ENCODE results near the gene MAPT.
"Not testable (repeated sequence)": the region's sequence is repeated elsewhere in the genome, so short reads cannot be mapped to it uniquely, and the experiment has no call there.

Gene MAPT

DNA sequence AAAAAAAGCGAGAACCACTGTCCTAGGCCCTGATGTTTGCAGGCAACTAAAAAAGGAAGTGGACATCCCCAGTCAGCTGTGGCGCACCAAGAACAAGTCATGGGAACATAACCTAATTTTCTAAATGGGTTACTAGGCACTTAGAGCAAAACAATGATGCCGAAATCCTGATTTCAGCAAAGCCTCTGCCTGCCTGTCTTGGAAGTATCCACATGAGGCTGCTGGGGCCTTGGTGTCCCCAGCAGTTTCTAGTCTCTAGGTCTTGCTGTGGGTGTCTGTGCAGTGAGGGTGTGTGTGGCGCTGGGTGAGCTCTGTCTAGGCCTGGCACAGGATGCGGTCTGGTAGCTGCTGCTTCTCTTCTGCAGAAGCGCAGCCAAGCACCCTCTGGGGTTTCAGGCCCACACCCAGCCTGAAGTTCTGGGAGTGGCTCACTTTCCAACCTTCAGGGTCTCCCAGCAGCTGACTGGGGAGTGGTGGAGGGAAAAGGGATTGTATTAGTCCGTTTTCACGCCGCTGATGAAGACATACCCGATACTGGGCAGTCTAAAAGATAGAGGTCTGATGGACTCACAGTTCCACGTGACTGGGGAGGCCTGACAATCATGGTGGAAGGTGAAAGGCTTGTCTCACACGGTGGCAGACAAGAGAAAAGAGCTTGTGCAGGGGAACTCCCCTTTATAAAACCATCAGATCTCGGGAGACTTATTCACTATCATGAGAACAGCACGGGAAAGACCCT, 125.8 kb downstream of the MAPT start:
- H3K4ac ChIP-seq (ENCODE audit: low read depth in 1 of 2, low read length in 2 of 2) = no peak overlapping the region
- H3K18ac ChIP-seq (ENCODE audit: low read depth in 1 of 2, low read length in 2 of 2) = no peak overlapping the region
- no peaks in the 10 kb centered on the region for H3K9me3 ChIP-seq (ENCODE audit: control insufficient read depth, low read length)
- no peak overlapping the region for H2AK5ac ChIP-seq (ENCODE audit: low read length, severe bottlenecking)
- no peak overlapping the region for H2BK12ac ChIP-seq (ENCODE audit: low read length in 2 of 2)
- no peak overlapping the region for H3K23ac ChIP-seq (ENCODE audit: low read length in 2 of 2)
- H3K36me3 ChIP-seq (ENCODE audit: control insufficient read depth in 1 of 2, insufficient read depth in 2 of 2, low read depth in 1 of 2, low read length in 2 of 2) = peaks cover 22 to 40% of the 10 kb centered on the region in 2 experiments
- no peak overlapping the region for H3K4me2 ChIP-seq (ENCODE audit: low read length, poor library complexity, severe bottlenecking)
- H2BK5ac ChIP-seq (ENCODE audit: low read depth, low read length, poor library complexity, severe bottlenecking) = no peak overlapping the region
- no peak overlapping the region for H4K91ac ChIP-seq (ENCODE audit: low read length)
- H3K4me3 ChIP-seq (ENCODE audit: insufficient read depth in 1 of 2, low read depth in 1 of 2, low read length in 2 of 2) = no peak overlapping the region
- no peak overlapping the region for H4K8ac ChIP-seq (ENCODE audit: low read length)
- no peak overlapping the region for H2BK15ac ChIP-seq (ENCODE audit: low read depth, poor library complexity, severe bottlenecking)
- no peak overlapping the region for H2BK120ac ChIP-seq (ENCODE audit: low read depth, low read length)
- 98% methylated on average over 12 of the region's 14 CpGs for WGBS
- no peaks in the 10 kb centered on the region for H3K27me3 ChIP-seq (ENCODE audit: control insufficient read depth in 1 of 2, insufficient read depth in 1 of 2, low read length in 2 of 2)
- H3K9ac ChIP-seq (ENCODE audit: low read length) = no peak overlapping the region
- H3K14ac ChIP-seq (ENCODE audit: low read length in 2 of 2) = no peak overlapping the region
- DNase-seq = no peak
- H3K4me1 ChIP-seq (ENCODE audit: control insufficient read depth, insufficient read depth, low read depth, low read length) = no peaks in the 10 kb centered on the region
- no peak overlapping the region for H2AFZ ChIP-seq (ENCODE audit: low read depth, low read length)
- H3K27ac ChIP-seq (ENCODE audit: low read length, poor library complexity, severe bottlenecking) = no peak overlapping the region
- no peaks in the 10 kb centered on the region for H3K79me1 ChIP-seq (replicated peaks; ENCODE audit: low read length, poor library complexity, severe bottlenecking)

- DNase-seq = no peak
- WGBS = 96% methylated on average over 12 of the region's 12 CpGs
- Histone ChIP-seq H4K91ac (ENCODE audit: low read length) (no peak overlapping the region), H3K4me1 (ENCODE audit: control insufficient read depth, insufficient read depth, low read depth, low read length) (peaks cover 4% of the 10 kb centered on the region), H4K8ac (ENCODE audit: low read length) (no peak overlapping the region), H3K27ac (ENCODE audit: low read length, poor library complexity, severe bottlenecking) (no peak overlapping the region), H2AK5ac (ENCODE audit: low read length, severe bottlenecking) (no peak overlapping the region), H2BK15ac (ENCODE audit: low read depth, poor library complexity, severe bottlenecking) (no peak overlapping the region), H3K4ac (ENCODE audit: low read depth in 1 of 2, low read length in 2 of 2) (no peak overlapping the region), H3K36me3 (ENCODE audit: control insufficient read depth in 1 of 2, insufficient read depth in 2 of 2, low read depth in 1 of 2, low read length in 2 of 2) (peaks cover 30 to 47% of the 10 kb centered on the region in 2 experiments), H2BK5ac (ENCODE audit: low read depth, low read length, poor library complexity, severe bottlenecking) (no peak overlapping the region), H3K4me2 (ENCODE audit: low read length, poor library complexity, severe bottlenecking) (no peak overlapping the region), H2BK12ac (ENCODE audit: low read length in 2 of 2) (no peak overlapping the region), H3K4me3 (ENCODE audit: insufficient read depth in 1 of 2, low read depth in 1 of 2, low read length in 2 of 2) (no peak overlapping the region), H3K27me3 (ENCODE audit: control insufficient read depth in 1 of 2, insufficient read depth in 1 of 2, low read length in 2 of 2) (no peaks in the 10 kb centered on the region), H3K14ac (ENCODE audit: low read length in 2 of 2) (no peak overlapping the region), H3K18ac (ENCODE audit: low read depth in 1 of 2, low read length in 2 of 2) (no peak overlapping the region), H3K79me1 (replicated peaks; ENCODE audit: low read length, poor library complexity, severe bottlenecking) (peaks cover 5% of the 10 kb centered on the region), H3K23ac (ENCODE audit: low read length in 2 of 2) (no peak overlapping the region), H3K9ac (ENCODE audit: low read length) (no peak overlapping the region), H3K9me3 (ENCODE audit: control insufficient read depth, low read length) (no peaks in the 10 kb centered on the region), H2AFZ (ENCODE audit: low read depth, low read length) (no peak overlapping the region), H2BK120ac (ENCODE audit: low read depth, low read length) (no peak overlapping the region)
These were observed 126.6 kb downstream of the MAPT start for GRCh38 chr17:46020998-46021397.

DNA sequence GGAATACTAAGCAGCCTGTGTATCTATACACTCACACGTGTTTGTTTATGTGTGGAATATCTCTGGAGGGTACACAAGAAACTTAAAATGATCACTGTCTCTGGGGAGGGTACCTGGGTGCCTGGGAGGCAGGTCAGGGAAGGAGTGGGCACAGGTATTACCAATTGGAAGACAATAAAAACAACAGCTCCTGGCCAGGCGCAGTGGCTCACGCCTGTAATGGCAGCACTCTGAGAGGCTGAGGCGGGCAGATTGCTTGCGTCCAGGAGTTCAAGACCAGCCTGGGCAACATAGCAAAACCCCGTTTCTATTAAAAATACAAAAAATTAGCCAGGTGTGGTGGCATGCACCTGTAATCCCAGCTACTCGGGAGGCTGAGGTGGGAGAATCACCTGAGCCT, 129.0 kb downstream of the MAPT start:
- not testable (repeated sequence) for H2BK5ac ChIP-seq (ENCODE audit: low read depth, low read length, poor library complexity, severe bottlenecking); H3K4me3 ChIP-seq (ENCODE audit: insufficient read depth in 1 of 2, low read depth in 1 of 2, low read length in 2 of 2); H4K8ac ChIP-seq (ENCODE audit: low read length); H3K9me3 ChIP-seq (ENCODE audit: control insufficient read depth, low read length); H2AK5ac ChIP-seq (ENCODE audit: low read length, severe bottlenecking); H3K4ac ChIP-seq (ENCODE audit: low read depth in 1 of 2, low read length in 2 of 2); H3K23ac ChIP-seq (ENCODE audit: low read length in 2 of 2); H3K14ac ChIP-seq (ENCODE audit: low read length in 2 of 2); H2BK120ac ChIP-seq (ENCODE audit: low read depth, low read length); H2AFZ ChIP-seq (ENCODE audit: low read depth, low read length); H3K27me3 ChIP-seq (ENCODE audit: control insufficient read depth in 1 of 2, insufficient read depth in 1 of 2, low read length in 2 of 2); H3K4me1 ChIP-seq (ENCODE audit: control insufficient read depth, insufficient read depth, low read depth, low read length); H4K91ac ChIP-seq (ENCODE audit: low read length); DNase-seq; H3K18ac ChIP-seq (ENCODE audit: low read depth in 1 of 2, low read length in 2 of 2); H3K9ac ChIP-seq (ENCODE audit: low read length); H3K27ac ChIP-seq (ENCODE audit: low read length, poor library complexity, severe bottlenecking); H2BK15ac ChIP-seq (ENCODE audit: low read depth, poor library complexity, severe bottlenecking); H3K4me2 ChIP-seq (ENCODE audit: low read length, poor library complexity, severe bottlenecking); H2BK12ac ChIP-seq (ENCODE audit: low read length in 2 of 2)
- Histone ChIP-seq H3K79me1 (replicated peaks; ENCODE audit: low read length, poor library complexity, severe bottlenecking) (peaks cover 12% of the 10 kb centered on the region), H3K36me3 (ENCODE audit: control insufficient read depth in 1 of 2, insufficient read depth in 2 of 2, low read depth in 1 of 2, low read length in 2 of 2) (peaks cover 53 to 67% of the 10 kb centered on the region in 2 experiments)
- 95% methylated on average over 7 of the region's 7 CpGs for WGBS

DNA sequence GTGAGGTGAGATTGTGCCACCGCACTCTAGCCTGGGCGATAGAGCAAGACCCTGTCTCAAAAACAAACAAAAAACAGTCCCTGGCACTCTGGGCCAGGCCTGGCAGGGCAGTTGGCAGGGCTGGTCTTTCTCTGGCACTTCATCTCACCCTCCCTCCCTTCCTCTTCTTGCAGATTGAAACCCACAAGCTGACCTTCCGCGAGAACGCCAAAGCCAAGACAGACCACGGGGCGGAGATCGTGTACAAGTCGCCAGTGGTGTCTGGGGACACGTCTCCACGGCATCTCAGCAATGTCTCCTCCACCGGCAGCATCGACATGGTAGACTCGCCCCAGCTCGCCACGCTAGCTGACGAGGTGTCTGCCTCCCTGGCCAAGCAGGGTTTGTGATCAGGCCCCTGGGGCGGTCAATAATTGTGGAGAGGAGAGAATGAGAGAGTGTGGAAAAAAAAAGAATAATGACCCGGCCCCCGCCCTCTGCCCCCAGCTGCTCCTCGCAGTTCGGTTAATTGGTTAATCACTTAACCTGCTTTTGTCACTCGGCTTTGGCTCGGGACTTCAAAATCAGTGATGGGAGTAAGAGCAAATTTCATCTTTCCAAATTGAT, 129.5 kb downstream of the MAPT start:
- Histone ChIP-seq H2BK15ac (ENCODE audit: low read depth, poor library complexity, severe bottlenecking) (no peak overlapping the region), H3K4me1 (ENCODE audit: control insufficient read depth, insufficient read depth, low read depth, low read length) (peaks cover 4% of the 10 kb centered on the region), H2BK12ac (ENCODE audit: low read length in 2 of 2) (no peak overlapping the region), H3K4me2 (ENCODE audit: low read length, poor library complexity, severe bottlenecking) (no peak overlapping the region), H3K23ac (ENCODE audit: low read length in 2 of 2) (no peak overlapping the region), H3K9ac (ENCODE audit: low read length) (no peak overlapping the region), H4K91ac (ENCODE audit: low read length) (no peak overlapping the region), H2BK5ac (ENCODE audit: low read depth, low read length, poor library complexity, severe bottlenecking) (no peak overlapping the region), H3K4me3 (ENCODE audit: insufficient read depth in 1 of 2, low read depth in 1 of 2, low read length in 2 of 2) (no peak overlapping the region), H3K36me3 (ENCODE audit: control insufficient read depth in 1 of 2, insufficient read depth in 2 of 2, low read depth in 1 of 2, low read length in 2 of 2) (peaks cover 58 to 69% of the 10 kb centered on the region in 2 experiments), H2AK5ac (ENCODE audit: low read length, severe bottlenecking) (no peak overlapping the region), H4K8ac (ENCODE audit: low read length) (no peak overlapping the region), H3K4ac (ENCODE audit: low read depth in 1 of 2, low read length in 2 of 2) (no peak overlapping the region), H3K14ac (ENCODE audit: low read length in 2 of 2) (no peak overlapping the region), H3K27ac (ENCODE audit: low read length, poor library complexity, severe bottlenecking) (no peak overlapping the region), H3K79me1 (replicated peaks; ENCODE audit: low read length, poor library complexity, severe bottlenecking) (peaks cover 14% of the 10 kb centered on the region), H3K27me3 (ENCODE audit: control insufficient read depth in 1 of 2, insufficient read depth in 1 of 2, low read length in 2 of 2) (no peaks in the 10 kb centered on the region), H3K9me3 (ENCODE audit: control insufficient read depth, low read length) (no peaks in the 10 kb centered on the region), H2BK120ac (ENCODE audit: low read depth, low read length) (no peak overlapping the region), H2AFZ (ENCODE audit: low read depth, low read length) (no peak overlapping the region), H3K18ac (ENCODE audit: low read depth in 1 of 2, low read length in 2 of 2) (no peak overlapping the region)
- no peak for DNase-seq
- WGBS = 97% methylated on average over 24 of the region's 24 CpGs
